ENCODE results near the gene SGTA. TPM values are rescaled to one million over a fixed set of nuclear protein-coding genes. Genes with fewer than 3 reads are reported as not detected.
A peak's percentile ranks its signal among the peaks of the same experiment; 100 is the strongest.

SGTA gene
- total RNA-seq, 2 donors from 2014 or later, result 52.3 to 60.9 TPM

DNA sequence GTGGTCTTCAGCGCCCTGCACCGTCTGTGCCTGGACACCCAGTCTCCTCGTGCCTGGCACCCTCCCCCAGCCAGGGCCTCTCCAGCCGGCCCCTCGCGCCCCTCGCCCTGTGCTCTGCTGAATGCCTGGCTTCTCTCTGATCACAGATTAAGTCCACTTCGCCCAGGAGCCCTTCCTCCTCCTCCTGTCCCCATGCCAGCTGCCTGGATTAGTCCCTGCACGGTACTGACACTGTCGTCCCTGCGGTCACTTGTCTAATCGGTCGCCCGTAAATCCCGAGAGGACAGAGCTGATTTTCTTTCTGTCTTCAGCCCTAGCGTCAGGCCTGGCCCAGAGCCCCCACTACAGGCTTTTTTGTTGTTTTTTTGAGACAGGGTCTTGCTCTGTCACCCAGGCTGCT is 8.8 kb upstream of the SGTA start:
- Histone ChIP-seq H3K9me3 (no peaks in the 10 kb centered on the region), H3K27ac (peak overlapping the region; percentile 74 to 75), H3K4me3 (no peak overlapping the region), H3K36me3 (peaks cover 16% of the 10 kb centered on the region), H3K27me3 (no peaks in the 10 kb centered on the region), H3K4me1 (peaks cover 0 to 8% of the 10 kb centered on the region in 2 donors)
- TF ChIP-seq CTCF (IDR thresholded peaks at IDR 0.05), result no peak
- DNase-seq (ENCODE audit: low spot score), result no peak

DNA sequence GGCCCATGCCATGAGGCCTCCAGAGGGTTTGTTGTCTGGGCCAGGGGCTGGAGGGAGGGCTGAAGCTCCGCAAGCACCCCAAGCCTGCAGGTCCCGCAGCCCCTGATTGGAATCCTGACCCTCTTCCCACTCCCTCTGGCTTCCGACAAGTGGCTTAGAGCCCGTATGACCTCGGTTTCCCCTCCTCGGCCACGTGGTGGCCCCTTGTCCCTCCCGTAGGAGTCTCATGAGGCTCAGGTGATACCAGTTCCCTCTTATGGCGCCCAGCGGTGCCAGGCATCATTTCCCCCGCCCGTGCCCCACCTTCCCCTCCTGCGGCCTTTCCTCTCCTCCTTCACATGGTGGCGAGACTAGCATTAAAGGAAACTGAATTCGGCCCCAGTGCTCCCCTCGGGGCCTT is 8.4 kb upstream of the SGTA start:
- Histone ChIP-seq H3K9me3 (no peaks in the 10 kb centered on the region), H3K4me3 (no peak overlapping the region), H3K4me1 (peaks cover 0 to 6% of the 10 kb centered on the region in 2 donors), H3K27ac (peak overlapping the region; percentile 74 to 75), H3K36me3 (peaks cover 16% of the 10 kb centered on the region), H3K27me3 (no peaks in the 10 kb centered on the region)
- no peak for DNase-seq (ENCODE audit: low spot score)
- no peak for TF ChIP-seq CTCF (IDR thresholded peaks at IDR 0.05)

GRCh38 chr19:2790557-2791271 is 7.6 kb upstream of the SGTA start:
- Histone ChIP-seq H3K36me3 (peaks cover 16% of the 10 kb centered on the region), H3K4me3 (no peak overlapping the region), H3K27ac (peak overlapping the region; percentile 74 to 75), H3K9me3 (no peaks in the 10 kb centered on the region), H3K27me3 (no peaks in the 10 kb centered on the region), H3K4me1 (peaks cover 0 to 6% of the 10 kb centered on the region in 2 donors)
- no peak for DNase-seq (ENCODE audit: low spot score)
- TF ChIP-seq CTCF (IDR thresholded peaks at IDR 0.05), result no peak

GRCh38 chr19:2790194-2790556 is 7.1 kb upstream of the SGTA start:
- peaks cover 0 to 9% of the 10 kb centered on the region in 2 donors for H3K4me1 ChIP-seq
- DNase-seq (ENCODE audit: low spot score), result no peak
- TF ChIP-seq CTCF (IDR thresholded peaks at IDR 0.05), result no peak
- H3K27ac ChIP-seq, result no peak overlapping the region
- no peaks in the 10 kb centered on the region for H3K9me3 ChIP-seq
- H3K27me3 ChIP-seq, result no peaks in the 10 kb centered on the region
- H3K4me3 ChIP-seq, result no peak overlapping the region
- peaks cover 13% of the 10 kb centered on the region for H3K36me3 ChIP-seq

DNA sequence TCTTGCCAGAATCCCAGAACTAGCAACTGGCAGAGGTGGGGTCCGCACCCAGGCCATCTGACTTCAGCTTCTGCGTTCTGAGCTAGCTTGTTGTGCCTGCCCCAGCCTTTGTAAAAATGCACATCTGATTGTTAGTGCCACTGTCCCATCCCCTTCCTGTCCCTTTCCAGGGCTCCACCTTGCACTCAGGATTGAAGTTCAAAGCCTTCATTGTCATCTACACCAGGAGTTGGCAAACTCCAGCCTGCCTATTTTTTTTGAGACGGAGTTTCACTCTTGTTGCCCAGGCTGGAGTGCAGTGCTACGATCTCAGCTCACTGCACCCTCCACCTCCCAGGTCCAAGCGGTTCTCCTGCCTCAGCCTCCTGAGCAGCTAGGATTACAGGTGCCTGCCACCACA is 5.2 kb upstream of the SGTA start:
- Histone ChIP-seq H3K4me1 (peaks cover 0 to 24% of the 10 kb centered on the region in 2 donors), H3K9me3 (no peaks in the 10 kb centered on the region), H3K4me3 (no peak overlapping the region), H3K27ac (no peak overlapping the region), H3K27me3 (no peaks in the 10 kb centered on the region), H3K36me3 (peaks cover 10% of the 10 kb centered on the region)
- DNase-seq (ENCODE audit: low spot score), result no peak
- no peak for TF ChIP-seq CTCF (IDR thresholded peaks at IDR 0.05)

GRCh38 chr19:2787115-2787514 is 4.0 kb upstream of the SGTA start:
- no peak overlapping the region for H3K27ac ChIP-seq

More at GRCh38 chr19:2787115-2787514, 4.0 kb upstream of the SGTA start:
- Histone ChIP-seq H3K27me3 (no peaks in the 10 kb centered on the region), H3K9me3 (no peaks in the 10 kb centered on the region), H3K4me3 (no peak overlapping the region), H3K36me3 (peaks cover 10% of the 10 kb centered on the region), H3K4me1 (peaks cover 0 to 29% of the 10 kb centered on the region in 2 donors)
- DNase-seq (ENCODE audit: low spot score), result no peak
- no peak for TF ChIP-seq CTCF (IDR thresholded peaks at IDR 0.05)

Measured in right atrium auricular region (tissue), 2 donors.